Transverse colon (tissue), 4 donors: ENCODE results near the gene UBN1. TPM values are rescaled to one million over a fixed set of nuclear protein-coding genes. Genes with fewer than 3 reads are reported as not detected.

Experiments
- DNase-seq: peaks from one replicate; pipeline ENCODE4 v3.0.0-alpha.2; 2019
- H3K27ac ChIP-seq, 4 donors: fragments of 200-600 bp; sonication (generic); 2 replicates each; pipeline ENCODE4 v1.5.1; 2016 to 2018; ENCODE audit warnings: inconsistent platforms in 4 of 4
- H3K27me3 ChIP-seq: fragments of 200-600 bp; sonication (generic); 2 replicates; pipeline ENCODE4 v1.5.1; 2017; ENCODE audit warnings: inconsistent platforms
- H3K36me3 ChIP-seq, 4 donors: fragments of 200-600 bp; sonication (generic); 2 replicates each; pipeline ENCODE4 v1.5.1; 2017 to 2019; ENCODE audit warnings: inconsistent platforms in 4 of 4
- H3K4me1 ChIP-seq, 4 donors: fragments of 200-600 bp; sonication (generic); 2 replicates each; pipeline ENCODE4 v1.5.1; 2017 to 2020; ENCODE audit warnings: inconsistent platforms in 4 of 4
- H3K4me3 ChIP-seq, 4 donors: fragments of 200-600 bp; sonication (generic); 1 replicate in 1 of 4; 2 replicates in 3 of 4; pipeline versions ENCODE4 v1.5.1 to v1.6.1; 2017 to 2019; ENCODE audit warnings: inconsistent platforms in 4 of 4
- H3K9me3 ChIP-seq, 2 donors: fragments of 200-600 bp; sonication (generic); 2 replicates each; pipeline ENCODE4 v1.5.1; 2017 to 2019; ENCODE audit warnings: inconsistent platforms in 2 of 2
- CTCF ChIP-seq, 5 experiments: fragments of 200-600 bp in 3 of 5; fragments of 450-650 bp in 2 of 5; sonication (generic) in 3 of 5; IDR thresholded peaks; 1 replicate in 2 of 5; 2 replicates in 3 of 5; pipeline ENCODE4 v1.5.1; 2016 to 2017; ENCODE audit warnings: antibody characterized with exemption in 5 of 5, inconsistent platforms in 3 of 5, mild to moderate bottlenecking in 2 of 5, moderate library complexity in 1 of 5
- EP300 ChIP-seq: sonication (generic); formaldehyde crosslinking; IDR thresholded peaks from one replicate; pipeline ENCODE4 v1.6.1; 2017; ENCODE audit warnings: antibody characterized with exemption, low read depth
- POLR2A ChIP-seq: fragments of 450-650 bp; IDR thresholded peaks from one replicate; pipeline ENCODE4 v1.6.1; 2016; ENCODE audit warnings: antibody characterized with exemption, mild to moderate bottlenecking, moderate library complexity
- POLR2AphosphoS5 ChIP-seq, 3 donors: sonication (generic); formaldehyde crosslinking; IDR thresholded peaks; one replicate each; pipeline ENCODE4 v1.6.1; 2016; ENCODE audit warnings: antibody characterized with exemption in 3 of 3
- WGBS, 2 donors: methylation state at CpG; one replicate each; pipeline ENCODE4 v1.1.5; 2018; ENCODE audit warnings: low coverage in 1 of 2; 5-methylcytosine and 5-hydroxymethylcytosine counted together
- in situ Hi-C, 4 donors: fragments of 200-750 bp; cut with MboI; loops; one replicate each; pipeline versions ENCODE4 v1.15.0 to v1.15.1; 2017; ENCODE audit warnings: low sequenced_read_pairs in 3 of 4, low pct_ligation_motif_present in 1 of 4, low pct_unique_long_range_greater_than_20kb in 1 of 4
- intact Hi-C: fragments of 100-400 bp; cut with DNase I; formaldehyde crosslinking; loops from one replicate; pipeline ENCODE4 v1.15.1; 2023; ENCODE audit warnings: low total_unique reads
- total RNA-seq, 4 donors: library from RNA; depleted of rRNA; stranded (reverse); fragments of >200 nt; gene quantifications; one replicate each; pipeline ENCODE4 v1.1.0, GENCODE V29; 2016

The UBN1 gene
- total RNA-seq, 4 donors from 2014 or later, result 33.6 to 60.2 (median 53.0) TPM

- no peaks in the 10 kb centered on the region for H3K27me3 ChIP-seq
- H3K27ac ChIP-seq, result no peak overlapping the region
- H3K9me3 ChIP-seq, result no peaks in the 10 kb centered on the region
- in situ Hi-C loops (no loop called here), intact Hi-C loops (no loop called here)
- DNase-seq, result no peak
- peaks cover 0 to 11% (median 0%) of the 10 kb centered on the region in 4 donors for H3K36me3 ChIP-seq
- 75% methylated on average over 12 of the region's 12 CpGs; no CpG with 5 or more reads in 1 of the 2 donors for WGBS, 2 donors
- H3K4me3 ChIP-seq, result no peak overlapping the region
- TF ChIP-seq EP300 (no peak), POLR2A (no peak), CTCF (IDR thresholded peaks at IDR 0.05) (no peak), POLR2AphosphoS5 (IDR thresholded peaks at IDR 0.05) (no peak)
- H3K4me1 ChIP-seq, result peaks cover 0 to 9% (median 0%) of the 10 kb centered on the region in 4 donors
Observed at GRCh38 chr16:4891886-4892216, 44.6 kb downstream of the UBN1 start.

DNA sequence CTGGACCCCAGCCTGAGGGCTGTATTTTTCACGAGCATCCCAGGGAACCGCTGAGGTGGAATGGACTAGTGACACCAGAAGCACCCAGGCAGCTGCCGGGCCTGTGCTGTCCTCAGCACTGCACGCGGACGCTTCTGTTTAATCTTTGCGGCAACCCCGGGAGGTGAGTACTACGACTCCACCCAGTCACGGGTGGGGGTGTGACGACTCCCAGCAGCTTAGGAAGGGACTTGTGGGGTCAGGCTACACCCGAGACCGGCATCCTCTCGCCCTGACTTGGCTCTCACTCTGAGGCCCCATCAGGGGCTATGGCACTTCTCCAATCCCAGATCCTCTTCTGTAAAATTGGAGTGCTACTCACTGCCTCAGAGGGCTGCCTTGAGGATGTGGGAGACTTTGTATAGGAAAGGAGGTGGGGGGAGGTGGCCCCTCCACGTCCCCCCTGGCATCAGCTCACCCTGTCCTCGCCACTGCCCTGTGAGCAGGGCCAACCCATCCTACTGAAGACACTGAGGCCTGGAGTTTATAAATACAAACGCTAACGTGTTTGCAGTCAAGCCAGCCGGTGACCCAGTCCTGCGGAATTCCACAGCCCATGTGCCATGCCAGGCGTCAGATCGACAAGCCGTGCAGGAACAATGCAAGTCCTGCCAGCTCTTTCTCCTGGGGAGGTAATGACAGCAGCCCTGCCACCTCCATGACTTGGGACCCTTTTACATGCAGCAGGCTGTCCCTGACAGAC is 45.3 kb downstream of the UBN1 start:
- peaks cover 0 to 7% (median 0%) of the 10 kb centered on the region in 4 donors for H3K36me3 ChIP-seq
- 49 to 75% methylated on average over 2 to 23 of the region's 23 CpGs for WGBS, 2 donors

DNA sequence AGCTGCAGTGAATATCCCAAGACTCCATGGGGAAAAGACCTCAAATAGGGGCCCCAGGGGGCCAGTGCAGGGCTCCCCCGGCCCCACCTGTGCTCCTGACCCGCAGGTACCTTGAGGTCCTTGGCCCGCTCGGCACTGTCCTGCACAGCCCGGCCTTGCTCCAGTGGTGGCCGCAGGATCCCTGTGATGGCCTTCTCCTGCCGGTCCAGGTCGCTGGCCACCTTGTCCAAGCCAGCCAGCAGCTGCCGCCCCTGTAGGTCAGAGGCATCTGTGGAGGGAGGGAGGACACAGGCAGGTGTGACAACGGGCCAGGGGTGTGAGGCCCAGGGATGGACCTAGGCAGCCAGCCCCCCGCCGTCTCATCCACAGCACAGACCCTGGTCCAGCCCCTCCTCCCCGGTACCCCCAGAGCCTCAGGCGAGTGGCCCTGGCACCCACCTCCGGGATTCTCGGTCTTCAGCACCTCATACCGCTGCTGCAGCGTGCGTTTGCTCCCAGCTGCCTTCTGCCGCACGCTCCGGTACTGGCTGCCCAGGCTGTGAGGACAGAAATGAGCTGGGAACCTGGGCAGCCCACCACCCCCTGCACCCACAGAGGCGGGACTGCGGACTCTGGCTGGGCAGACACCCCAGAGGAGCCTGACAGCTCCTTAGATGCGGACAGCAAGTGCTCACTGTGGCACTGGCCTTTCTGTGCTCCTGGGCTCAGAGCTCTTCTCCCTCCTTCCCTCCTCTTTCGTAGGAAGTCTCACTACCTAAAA is 46.0 kb downstream of the UBN1 start:
- peaks cover 0 to 4% (median 0%) of the 10 kb centered on the region in 4 donors for H3K36me3 ChIP-seq
- H3K4me1 ChIP-seq, result peaks cover 0 to 9% (median 0%) of the 10 kb centered on the region in 4 donors
- no peaks in the 10 kb centered on the region for H3K27me3 ChIP-seq
- in situ Hi-C loops, result no loop called here
- TF ChIP-seq POLR2A, result no peak
- TF ChIP-seq EP300, result no peak
- TF ChIP-seq CTCF (IDR thresholded peaks at IDR 0.05), result no peak
- TF ChIP-seq POLR2AphosphoS5 (IDR thresholded peaks at IDR 0.05), result no peak
- DNase-seq, result no peak
- no peak overlapping the region for H3K27ac ChIP-seq
- no peaks in the 10 kb centered on the region for H3K9me3 ChIP-seq
- no peak overlapping the region for H3K4me3 ChIP-seq
- WGBS, 2 donors, result 89% methylated on average over 20 of the region's 26 CpGs; no CpG with 5 or more reads in 1 of the 2 donors
- intact Hi-C loops, result no loop called here

More for the DNA sequence above, 45.3 kb downstream of the UBN1 start:
- TF ChIP-seq POLR2A (no peak), CTCF (IDR thresholded peaks at IDR 0.05) (no peak), POLR2AphosphoS5 (IDR thresholded peaks at IDR 0.05) (no peak), EP300 (no peak)
- Histone ChIP-seq H3K27me3 (no peaks in the 10 kb centered on the region), H3K27ac (no peak overlapping the region), H3K9me3 (no peaks in the 10 kb centered on the region), H3K4me3 (no peak overlapping the region), H3K4me1 (peaks cover 0 to 9% (median 0%) of the 10 kb centered on the region in 4 donors)
- in situ Hi-C loops (no loop called here), intact Hi-C loops (no loop called here)
- no peak for DNase-seq

GRCh38 chr16:4894276-4895150 is 47.2 kb downstream of the UBN1 start:
- 89% methylated on average over 22 of the region's 22 CpGs; no CpG with 5 or more reads in 1 of the 2 donors for WGBS, 2 donors
- TF ChIP-seq POLR2AphosphoS5 (IDR thresholded peaks at IDR 0.05) (no peak), EP300 (no peak), POLR2A (no peak), CTCF (IDR thresholded peaks at IDR 0.05) (no peak)
- Histone ChIP-seq H3K9me3 (no peaks in the 10 kb centered on the region), H3K4me3 (no peak overlapping the region), H3K36me3 (peaks cover 0 to 4% (median 0%) of the 10 kb centered on the region in 4 donors), H3K27ac (no peak overlapping the region), H3K27me3 (no peaks in the 10 kb centered on the region), H3K4me1 (peaks cover 0 to 9% (median 0%) of the 10 kb centered on the region in 4 donors)
- no peak for DNase-seq
- intact Hi-C loops (no loop called here), in situ Hi-C loops (no loop called here)
